Esophagus squamous epithelium (tissue), 5 donors: ENCODE measurements around the gene KIRREL2. TPM values are rescaled to one million over a fixed set of nuclear protein-coding genes. Genes with fewer than 3 reads are reported as not detected.

ENCODE experiments used
- DNase-seq: peaks from one replicate; lab custom pipeline; 2025; lab: John Stamatoyannopoulos, UW
- H3K27ac ChIP-seq, 4 donors: fragments of 200-600 bp; sonication (generic); one replicate each; pipeline ENCODE4 v1.5.1; 2016 to 2019; ENCODE audit warnings: mild to moderate bottlenecking in 1 of 4
- H3K27me3 ChIP-seq, 4 donors: fragments of 200-600 bp; sonication (generic); 1 replicate in 3 of 4; 2 replicates in 1 of 4; pipeline versions ENCODE4 v1.5.1 to v1.6.0; 2017 to 2021; ENCODE audit warnings: antibody characterized with exemption in 1 of 4
- H3K36me3 ChIP-seq, 3 donors: fragments of 200-600 bp; sonication (generic); one replicate each; pipeline ENCODE4 v1.5.1; 2016 to 2019
- H3K4me1 ChIP-seq, 3 donors: fragments of 200-600 bp; sonication (generic); one replicate each; pipeline ENCODE4 v1.5.1; 2017 to 2019
- H3K4me3 ChIP-seq, 4 donors: fragments of 200-600 bp; sonication (generic); 1 replicate in 3 of 4; 2 replicates in 1 of 4; pipeline ENCODE4 v1.5.1; 2016 to 2019; ENCODE audit warnings: mild to moderate bottlenecking in 2 of 4, moderate library complexity in 1 of 4
- H3K9me3 ChIP-seq, 3 donors: fragments of 200-600 bp; sonication (generic); one replicate each; pipeline ENCODE4 v1.5.1; 2016 to 2019
- CTCF ChIP-seq, 6 experiments: fragments of 450-650 bp in 4 of 6; fragments of 200-600 bp in 2 of 6; sonication (generic) in 2 of 6; IDR thresholded peaks; one replicate each; pipeline ENCODE4 v1.5.1; 2016 to 2019; ENCODE audit warnings: antibody characterized with exemption in 6 of 6, mild to moderate bottlenecking in 4 of 6, moderate library complexity in 4 of 6
- POLR2A ChIP-seq, 4 donors: fragments of 450-650 bp; IDR thresholded peaks; one replicate each; pipeline ENCODE4 v1.6.1; 2017; ENCODE audit warnings: antibody characterized with exemption in 4 of 4, mild to moderate bottlenecking in 4 of 4, moderate library complexity in 3 of 4
- WGBS, 2 donors: methylation state at CpG; one replicate each; pipeline ENCODE4 v1.1.5; 2018; 5-methylcytosine and 5-hydroxymethylcytosine counted together
- intact Hi-C: fragments of 100-400 bp; cut with DNase I; formaldehyde crosslinking; loops from one replicate; pipeline ENCODE4 v1.15.0; 2022
- total RNA-seq, 4 donors: library from RNA; depleted of rRNA; stranded (reverse); fragments of >200 nt; gene quantifications; one replicate each; pipeline ENCODE4 v1.1.0, GENCODE V29; 2016
- donor health status: DM: yes; HTN: yes; CAD: no.

Gene KIRREL2
- total RNA-seq, 4 donors from 2014 or later: 0.57 TPM; not detected in 3

- H3K9me3 ChIP-seq: no peaks in the 10 kb centered on the region
- no peak for DNase-seq
- no peak overlapping the region for H3K27ac ChIP-seq
- intact Hi-C loops: no loop called here
- no peaks in the 10 kb centered on the region for H3K27me3 ChIP-seq
- TF ChIP-seq CTCF (IDR thresholded peaks at IDR 0.05) (no peak), POLR2A (IDR thresholded peaks at IDR 0.05) (no peak)
- H3K4me3 ChIP-seq: no peak overlapping the region
- 100% methylated on average over 1 to 2 of the region's 2 CpGs for WGBS, 2 donors
- H3K4me1 ChIP-seq: peaks cover 4 to 27% (median 14%) of the 10 kb centered on the region in 3 donors
- peaks cover 16 to 87% (median 28%) of the 10 kb centered on the region in 3 donors for H3K36me3 ChIP-seq
These were observed 37.6 kb downstream of the KIRREL2 start for GRCh38 chr19:35894342-35894741.

GRCh38 chr19:35895911-35896642 is 39.4 kb downstream of the KIRREL2 start:
- intact Hi-C loops: loop anchor here (5.0 kb wide), 1 partner anchor 36 kb away; no protein-coding TSS in a partner anchor

GRCh38 chr19:35896643-35897040 is 39.9 kb downstream of the KIRREL2 start:
- Histone ChIP-seq H3K4me3 (no peak overlapping the region), H3K4me1 (peaks cover 4 to 47% (median 23%) of the 10 kb centered on the region in 3 donors), H3K36me3 (peaks cover 16 to 64% (median 18%) of the 10 kb centered on the region in 3 donors), H3K27ac (no peak overlapping the region), H3K9me3 (no peaks in the 10 kb centered on the region), H3K27me3 (no peaks in the 10 kb centered on the region)
- no peak for DNase-seq
- intact Hi-C loops: loop anchor here (5.0 kb wide), 1 partner anchor 36 kb away; no protein-coding TSS in a partner anchor
- 70 to 95% methylated on average over 4 to 8 of the region's 13 CpGs for WGBS, 2 donors
- no peak for TF ChIP-seq CTCF (IDR thresholded peaks at IDR 0.05)
- no peak for TF ChIP-seq POLR2A (IDR thresholded peaks at IDR 0.05)

More at GRCh38 chr19:35895911-35896642, 39.4 kb downstream of the KIRREL2 start:
- H3K27ac ChIP-seq: no peak overlapping the region
- H3K9me3 ChIP-seq: no peaks in the 10 kb centered on the region
- H3K36me3 ChIP-seq: peaks cover 16 to 70% (median 18%) of the 10 kb centered on the region in 3 donors
- WGBS, 2 donors: 84 to 95% methylated on average over 7 to 9 of the region's 21 CpGs
- H3K4me3 ChIP-seq: no peak overlapping the region
- no peaks in the 10 kb centered on the region for H3K27me3 ChIP-seq
- H3K4me1 ChIP-seq: peaks cover 4 to 41% (median 18%) of the 10 kb centered on the region in 3 donors
- no peak for DNase-seq
- TF ChIP-seq POLR2A (IDR thresholded peaks at IDR 0.05): no peak
- TF ChIP-seq CTCF (IDR thresholded peaks at IDR 0.05): no peak

- Histone ChIP-seq H3K4me1 (peaks cover 4 to 58% (median 23%) of the 10 kb centered on the region in 3 donors), H3K36me3 (peaks cover 16 to 52% (median 18%) of the 10 kb centered on the region in 3 donors), H3K9me3 (no peaks in the 10 kb centered on the region), H3K27me3 (no peaks in the 10 kb centered on the region), H3K27ac (peak overlapping the region; percentile 87 to 97 (median 94)), H3K4me3 (peak overlapping the region; percentile 55 to 77 (median 62))
- no peak for TF ChIP-seq POLR2A (IDR thresholded peaks at IDR 0.05)
- no peak for TF ChIP-seq CTCF (IDR thresholded peaks at IDR 0.05)
- intact Hi-C loops: loop anchor here (5.0 kb wide), 1 partner anchor 34 kb away; no protein-coding TSS in a partner anchor
- DNase-seq: no peak
- WGBS, 2 donors: 82 to 87% methylated on average over 9 to 10 of the region's 13 CpGs
These were observed 41.2 kb downstream of the KIRREL2 start for GRCh38 chr19:35897706-35898451.
